Liver (tissue), 9 donors: ENCODE data around the gene CFAP97D2. TPM values are rescaled to one million over a fixed set of nuclear protein-coding genes. Genes with fewer than 3 reads are reported as not detected.

Source experiments
- DNase-seq: peaks from one replicate; pipeline ENCODE4 v3.0.0-alpha.2; 2017; ENCODE audit warnings: low spot score
- H3K27ac ChIP-seq, 2 donors: one replicate each; pipeline ENCODE4 v1.7.0; 2013; ENCODE audit warnings: inconsistent platforms in 2 of 2, low read length in 2 of 2, control low read depth in 1 of 2, low read depth in 1 of 2, mild to moderate bottlenecking in 1 of 2
- H3K27me3 ChIP-seq, 4 donors: one replicate each; pipeline versions ENCODE4 v1.6.1 to v1.7.0; 2013; ENCODE audit warnings: low read length in 3 of 4, inconsistent platforms in 1 of 4, mild to moderate bottlenecking in 1 of 4, moderate library complexity in 1 of 4; ENCODE audit not compliant: control insufficient read depth in 4 of 4, insufficient read depth in 4 of 4
- H3K36me3 ChIP-seq, 4 donors: one replicate each; pipeline versions ENCODE4 v1.6.1 to v1.7.0; 2013; ENCODE audit warnings: low read length in 3 of 4, mild to moderate bottlenecking in 3 of 4, low read depth in 1 of 4, moderate library complexity in 1 of 4; ENCODE audit not compliant: control insufficient read depth in 4 of 4, insufficient read depth in 3 of 4
- H3K4me1 ChIP-seq, 4 donors: one replicate each; pipeline versions ENCODE4 v1.6.1 to v1.7.0; 2013; ENCODE audit warnings: low read length in 3 of 4, mild to moderate bottlenecking in 3 of 4, moderate library complexity in 1 of 4; ENCODE audit not compliant: control insufficient read depth in 4 of 4, insufficient read depth in 4 of 4
- H3K4me3 ChIP-seq, 3 donors: one replicate each; pipeline versions ENCODE4 v1.6.1 to v1.7.0; 2013; ENCODE audit warnings: low read length in 3 of 3, control low read depth in 1 of 3, low read depth in 1 of 3, mild to moderate bottlenecking in 1 of 3
- H3K9ac ChIP-seq, 2 donors: one replicate each; pipeline ENCODE4 v1.7.0; 2013; ENCODE audit warnings: low read length in 2 of 2, mild to moderate bottlenecking in 2 of 2, moderate library complexity in 2 of 2, control low read depth in 1 of 2, low read depth in 1 of 2
- H3K9me3 ChIP-seq, 4 donors: one replicate each; pipeline versions ENCODE4 v1.6.1 to v1.7.0; 2013; ENCODE audit warnings: low read length in 3 of 4; ENCODE audit not compliant: control insufficient read depth in 4 of 4
- ATF3 ChIP-seq: IDR thresholded peaks from 2 replicates; pipeline ENCODE4 v1.6.1; 2016; ENCODE audit warnings: antibody characterized with exemption
- CTCF ChIP-seq: fragments of 150-350 bp; IDR thresholded peaks from 2 replicates; pipeline ENCODE4 v1.5.1; 2017; ENCODE audit warnings: improper control_type of control experiment, low read depth, low read length; ENCODE audit not compliant: missing input control
- EGR1 ChIP-seq, 2 donors: IDR thresholded peaks; 2 replicates each; pipeline ENCODE4 v1.6.1; 2016 to 2018; ENCODE audit warnings: antibody characterized with exemption in 2 of 2, low read depth in 2 of 2
- FOXA1 ChIP-seq: IDR thresholded peaks from 2 replicates; pipeline ENCODE4 v1.6.1; 2016; ENCODE audit warnings: antibody characterized with exemption
- FOXA2 ChIP-seq: IDR thresholded peaks from 2 replicates; pipeline ENCODE4 v1.6.1; 2016; ENCODE audit warnings: antibody characterized with exemption
- GABPA ChIP-seq, 2 donors: IDR thresholded peaks in 1 of 2; conservative IDR thresholded peaks in 1 of 2; 2 replicates each; pipeline ENCODE4 v1.6.1; 2016; ENCODE audit warnings: antibody characterized with exemption in 2 of 2, mild to moderate bottlenecking in 1 of 2, moderate library complexity in 1 of 2
- HNF4A ChIP-seq, 2 donors: conservative IDR thresholded peaks; 2 replicates each; pipeline ENCODE4 v1.6.1; 2016; ENCODE audit warnings: antibody characterized with exemption in 2 of 2, mild to moderate bottlenecking in 2 of 2
- HNF4G ChIP-seq: IDR thresholded peaks from 2 replicates; pipeline ENCODE4 v1.6.1; 2016; ENCODE audit warnings: antibody characterized with exemption
- JUND ChIP-seq, 2 donors: IDR thresholded peaks; 2 replicates each; pipeline ENCODE4 v1.6.1; 2016; ENCODE audit warnings: antibody characterized with exemption in 2 of 2
- MAX ChIP-seq: IDR thresholded peaks from 2 replicates; pipeline ENCODE4 v1.6.1; 2016; ENCODE audit warnings: antibody characterized with exemption
- NR2F2 ChIP-seq: IDR thresholded peaks from 2 replicates; pipeline ENCODE4 v1.6.1; 2016; ENCODE audit warnings: antibody characterized with exemption
- RAD21 ChIP-seq, 2 donors: IDR thresholded peaks; 2 replicates each; pipeline ENCODE4 v1.6.1; 2016; ENCODE audit warnings: antibody characterized with exemption in 2 of 2, mild to moderate bottlenecking in 2 of 2
- REST ChIP-seq: IDR thresholded peaks from 2 replicates; pipeline ENCODE4 v1.6.1; 2016; ENCODE audit warnings: antibody characterized with exemption, mild to moderate bottlenecking
- RXRA ChIP-seq, 2 donors: IDR thresholded peaks; 2 replicates each; pipeline ENCODE4 v1.6.1; 2017 to 2018; ENCODE audit warnings: antibody characterized with exemption in 2 of 2, mild to moderate bottlenecking in 1 of 2
- SP1 ChIP-seq: IDR thresholded peaks from 2 replicates; pipeline ENCODE4 v1.6.1; 2018; ENCODE audit warnings: antibody characterized with exemption, mild to moderate bottlenecking
- YY1 ChIP-seq: IDR thresholded peaks from 2 replicates; pipeline ENCODE4 v1.6.1; 2016; ENCODE audit warnings: antibody characterized with exemption, mild to moderate bottlenecking
- ZBTB33 ChIP-seq: IDR thresholded peaks from 2 replicates; pipeline ENCODE4 v1.6.1; 2016; ENCODE audit warnings: antibody characterized with exemption
- WGBS: extraction: QIAGEN DNeasy Blood & Tissue Kit; methylation state at CpG from one replicate; pipeline ENCODE4 v1.1.7; 2013; 5-methylcytosine and 5-hydroxymethylcytosine counted together
- polyA plus RNA-seq, 2 donors: library from polyadenylated mRNA; stranded (reverse) in 1 of 2; unstranded in 1 of 2; fragments of 200-250 nt in 1 of 2; fragments of >200 nt in 1 of 2; fragmentation: Nextera tagmentation in 1 of 2; extraction: Ambion mirVana in 1 of 2; gene quantifications; one replicate each; pipeline versions ENCODE4 v1.2.1 to v1.2.3, GENCODE V29; 2013 to 2015
- total RNA-seq, 2 donors: library from RNA; depleted of rRNA; stranded (reverse); fragments of >200 nt; gene quantifications; one replicate each; pipeline ENCODE4 v1.2.3, GENCODE V29; 2014
- donor health status: healthy.
- donor health status: healthy.
- donor health status: healthy.
- donor health status: healthy.
- donor health status: healthy.

The CFAP97D2 gene
- total and polyA plus RNA-seq, 4 donors = not detected

- DNase-seq = no peak
- Histone ChIP-seq H3K9ac (peak overlapping the region in 1 of 2 donors; percentile 39), H3K36me3 (no peaks in the 10 kb centered on the region), H3K9me3 (no peaks in the 10 kb centered on the region), H3K4me1 (no peaks in the 10 kb centered on the region), H3K27ac (no peak overlapping the region), H3K27me3 (no peaks in the 10 kb centered on the region), H3K4me3 (no peak overlapping the region)
- TF ChIP-seq MAX = no peak
- no peak for TF ChIP-seq RXRA (IDR thresholded peaks at IDR 0.05)
- no peak for TF ChIP-seq GABPA (IDR thresholded peaks at IDR 0.05 in 1 of 2, conservative IDR thresholded peaks at IDR 0.05 in 1 of 2)
- no peak for TF ChIP-seq CTCF
- TF ChIP-seq FOXA1 = no peak
- no peak for TF ChIP-seq EGR1 (IDR thresholded peaks at IDR 0.05; ENCODE audit: low read depth in 2 of 2)
- TF ChIP-seq NR2F2 = no peak
- TF ChIP-seq HNF4A (conservative IDR thresholded peaks at IDR 0.05) = no peak
- no peak for TF ChIP-seq FOXA2
- TF ChIP-seq YY1 = no peak
- TF ChIP-seq ATF3 = no peak
- TF ChIP-seq RAD21 (IDR thresholded peaks at IDR 0.05) = no peak
- 66% methylated on average over 28 of the region's 28 CpGs for whole genome bisulfite sequencing
Observed at GRCh38 chr13:114142640-114143490, 36.2 kb upstream of the CFAP97D2 start.

GRCh38 chr13:114143806-114144605 is 35.1 kb upstream of the CFAP97D2 start:
- Histone ChIP-seq H3K36me3 (no peaks in the 10 kb centered on the region), H3K9ac (no peak overlapping the region), H3K4me3 (no peak overlapping the region), H3K9me3 (no peaks in the 10 kb centered on the region), H3K27ac (no peak overlapping the region), H3K4me1 (no peaks in the 10 kb centered on the region), H3K27me3 (no peaks in the 10 kb centered on the region)
- TF ChIP-seq RAD21 (IDR thresholded peaks at IDR 0.05) (no peak), MAX (no peak), SP1 (no peak), HNF4G (no peak), JUND (IDR thresholded peaks at IDR 0.05) (no peak), YY1 (no peak), HNF4A (conservative IDR thresholded peaks at IDR 0.05) (no peak), REST (no peak), ATF3 (no peak), ZBTB33 (no peak), RXRA (IDR thresholded peaks at IDR 0.05) (no peak), FOXA1 (no peak)
- WGBS = 76% methylated on average over 24 of the region's 24 CpGs
- no peak for DNase-seq
